Measurements from ENCODE around the gene CD8B2. TPM values are rescaled to one million over a fixed set of nuclear protein-coding genes. Genes with fewer than 3 reads are reported as not detected.

Gene CD8B2
- total RNA-seq, 4 donors from 2014 or later = 0.24 TPM; not detected in 3

DNA sequence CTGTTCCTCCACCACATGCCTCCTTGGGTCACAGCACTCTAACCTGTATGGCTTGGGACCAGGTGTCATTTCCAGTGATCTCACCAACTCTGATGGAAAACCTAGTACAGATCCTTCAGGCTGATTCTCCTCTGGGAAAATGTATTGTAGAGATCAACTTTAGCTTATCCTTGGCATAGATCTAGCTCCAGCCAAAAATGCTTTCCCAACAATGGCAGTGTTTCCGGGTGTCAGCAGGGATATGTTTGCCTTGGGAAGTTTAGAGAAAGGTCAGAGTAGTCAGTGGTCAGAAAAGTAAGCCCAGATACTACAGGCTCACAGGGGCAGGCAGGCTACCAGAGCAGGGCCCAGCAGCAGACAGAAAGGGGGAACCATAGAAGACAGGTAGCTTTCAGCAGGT is 73.6 kb downstream of the CD8B2 start:
- Histone ChIP-seq H3K27ac (no peak overlapping the region), H3K36me3 (no peaks in the 10 kb centered on the region), H3K9me3 (no peaks in the 10 kb centered on the region), H3K4me1 (peaks cover 10 to 19% of the 10 kb centered on the region in 2 donors), H3K4me3 (replicated peaks in 1 of 3) (no peak overlapping the region), H3K27me3 (no peaks in the 10 kb centered on the region)
- no peak for TF ChIP-seq POLR2A (IDR thresholded peaks at IDR 0.05)
- TF ChIP-seq, protein P1, sequence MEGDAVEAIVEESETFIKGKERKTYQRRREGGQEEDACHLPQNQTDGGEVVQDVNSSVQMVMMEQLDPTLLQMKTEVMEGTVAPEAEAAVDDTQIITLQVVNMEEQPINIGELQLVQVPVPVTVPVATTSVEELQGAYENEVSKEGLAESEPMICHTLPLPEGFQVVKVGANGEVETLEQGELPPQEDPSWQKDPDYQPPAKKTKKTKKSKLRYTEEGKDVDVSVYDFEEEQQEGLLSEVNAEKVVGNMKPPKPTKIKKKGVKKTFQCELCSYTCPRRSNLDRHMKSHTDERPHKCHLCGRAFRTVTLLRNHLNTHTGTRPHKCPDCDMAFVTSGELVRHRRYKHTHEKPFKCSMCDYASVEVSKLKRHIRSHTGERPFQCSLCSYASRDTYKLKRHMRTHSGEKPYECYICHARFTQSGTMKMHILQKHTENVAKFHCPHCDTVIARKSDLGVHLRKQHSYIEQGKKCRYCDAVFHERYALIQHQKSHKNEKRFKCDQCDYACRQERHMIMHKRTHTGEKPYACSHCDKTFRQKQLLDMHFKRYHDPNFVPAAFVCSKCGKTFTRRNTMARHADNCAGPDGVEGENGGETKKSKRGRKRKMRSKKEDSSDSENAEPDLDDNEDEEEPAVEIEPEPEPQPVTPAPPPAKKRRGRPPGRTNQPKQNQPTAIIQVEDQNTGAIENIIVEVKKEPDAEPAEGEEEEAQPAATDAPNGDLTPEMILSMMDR (IDR thresholded peaks at IDR 0.05) = no peak
- WGBS, 2 donors = 61 to 88% methylated on average over 1 of the region's 1 CpG
- intact Hi-C loops (cut with DNase I) = no loop called here
- no peak for DNase-seq

DNA sequence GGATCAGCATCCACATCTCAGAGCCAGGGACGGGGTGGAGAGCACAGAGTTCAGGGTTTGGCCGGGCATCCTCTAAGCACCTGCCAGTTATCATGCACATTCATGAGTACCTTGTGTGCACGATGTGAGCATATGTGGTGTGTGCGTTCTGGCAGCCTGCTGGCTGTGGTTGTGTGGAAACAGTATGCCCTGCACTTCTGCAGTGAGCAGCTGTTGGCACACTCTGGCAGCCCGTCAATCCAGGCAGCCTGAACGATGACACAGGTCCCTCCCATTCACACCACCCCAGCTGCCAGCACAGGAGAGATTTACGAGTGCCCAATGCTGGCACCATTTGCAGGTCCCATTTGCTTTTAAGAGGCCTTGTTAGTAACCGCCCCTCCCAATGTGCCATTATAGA is 74.2 kb downstream of the CD8B2 start:
- Histone ChIP-seq H3K27me3 (no peaks in the 10 kb centered on the region), H3K4me3 (replicated peaks in 1 of 3) (no peak overlapping the region), H3K36me3 (no peaks in the 10 kb centered on the region), H3K4me1 (peaks cover 10 to 19% of the 10 kb centered on the region in 2 donors), H3K27ac (no peak overlapping the region), H3K9me3 (no peaks in the 10 kb centered on the region)
- no peak for TF ChIP-seq POLR2A (IDR thresholded peaks at IDR 0.05)
- TF ChIP-seq, protein P1 (IDR thresholded peaks at IDR 0.05) = no peak
- WGBS, 2 donors = 61 to 65% methylated on average over 7 to 8 of the region's 8 CpGs
- intact Hi-C loops (cut with DNase I) = no loop called here
- DNase-seq = peak in 1 of 2 donors; percentile 36

DNA sequence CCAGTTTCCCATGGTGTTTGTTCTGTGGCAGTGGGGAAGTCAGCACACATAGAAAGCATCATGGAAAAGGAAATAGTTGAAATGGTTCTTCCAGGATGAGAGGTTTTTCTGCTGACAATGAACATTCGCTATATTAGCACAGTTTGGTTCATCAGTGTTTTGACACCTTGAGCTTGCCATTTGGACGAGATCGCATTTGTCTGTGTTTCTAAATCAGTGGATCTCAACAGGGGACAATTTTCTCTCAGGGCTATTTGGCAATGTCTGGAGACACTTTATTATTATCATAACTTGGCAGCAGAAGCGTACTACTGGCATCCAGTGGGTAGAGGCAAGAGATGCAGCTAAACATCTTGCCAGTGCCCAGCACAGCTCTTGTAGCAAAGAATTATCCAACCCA is 74.6 kb downstream of the CD8B2 start:
- Histone ChIP-seq H3K36me3 (no peaks in the 10 kb centered on the region), H3K4me1 (peaks cover 10 to 19% of the 10 kb centered on the region in 2 donors), H3K27ac (no peak overlapping the region), H3K27me3 (no peaks in the 10 kb centered on the region), H3K4me3 (replicated peaks in 1 of 3) (no peak overlapping the region), H3K9me3 (no peaks in the 10 kb centered on the region)
- WGBS, 2 donors = 78 to 91% methylated on average over 4 of the region's 4 CpGs
- intact Hi-C loops (cut with DNase I) = no loop called here
- no peak for DNase-seq
- TF ChIP-seq POLR2A (IDR thresholded peaks at IDR 0.05) = no peak
- TF ChIP-seq, protein P1 (IDR thresholded peaks at IDR 0.05) = no peak

DNA sequence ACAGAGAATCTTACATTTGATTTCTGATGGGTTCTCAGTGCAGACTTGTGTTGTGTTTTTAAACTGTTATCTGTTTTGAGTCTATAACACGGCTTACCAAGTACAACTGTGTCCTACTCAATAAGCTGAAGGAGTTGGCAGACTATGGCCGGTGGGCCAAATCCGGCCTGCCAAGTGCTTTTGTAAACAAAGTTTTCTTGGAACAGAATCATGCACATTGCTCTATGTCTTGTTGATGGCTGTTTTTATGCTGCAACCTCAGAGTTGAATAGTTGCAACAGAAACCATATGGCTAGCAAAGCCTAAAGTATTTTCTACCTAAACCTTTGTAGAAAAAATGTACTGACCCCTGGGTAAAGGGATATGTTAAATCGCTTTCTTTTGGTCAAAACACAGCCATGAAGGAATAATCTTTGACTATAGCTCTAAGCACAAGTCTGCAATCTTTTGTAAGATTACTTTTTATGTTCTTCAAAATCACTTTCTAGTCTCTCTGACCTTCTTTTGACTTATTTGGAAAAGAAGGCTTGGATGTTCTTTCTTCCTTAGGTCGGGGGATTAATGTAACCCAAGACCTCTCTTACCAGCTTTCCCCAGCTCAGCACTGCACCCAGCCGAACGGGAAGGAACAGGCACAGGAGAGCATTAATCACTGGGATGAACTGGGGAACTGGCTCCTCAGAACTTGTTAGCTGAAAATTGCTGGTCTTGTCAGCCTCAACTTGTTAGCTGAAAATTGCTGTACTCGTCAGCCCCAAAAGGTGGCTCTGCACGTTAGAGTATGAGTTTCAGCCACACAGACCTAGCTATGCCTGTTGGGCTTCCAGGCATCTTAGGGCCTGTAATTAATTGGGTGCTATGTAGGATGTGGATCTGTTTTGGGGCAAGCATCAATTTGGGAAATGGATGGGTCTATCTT is 75.4 kb downstream of the CD8B2 start:
- WGBS, 2 donors = 48 to 50% methylated on average over 9 of the region's 9 CpGs
- H3K9me3 ChIP-seq = no peaks in the 10 kb centered on the region
- peak; percentile 59 to 69 for DNase-seq
- H3K4me3 ChIP-seq (replicated peaks in 1 of 3) = no peak overlapping the region
- H3K36me3 ChIP-seq = no peaks in the 10 kb centered on the region
- H3K4me1 ChIP-seq = peaks cover 10 to 19% of the 10 kb centered on the region in 2 donors
- TF ChIP-seq, protein P1 (IDR thresholded peaks at IDR 0.05) = no peak
- no peak for TF ChIP-seq POLR2A (IDR thresholded peaks at IDR 0.05)
- intact Hi-C loops (cut with DNase I) = no loop called here
- no peak overlapping the region for H3K27ac ChIP-seq
- no peaks in the 10 kb centered on the region for H3K27me3 ChIP-seq

DNA sequence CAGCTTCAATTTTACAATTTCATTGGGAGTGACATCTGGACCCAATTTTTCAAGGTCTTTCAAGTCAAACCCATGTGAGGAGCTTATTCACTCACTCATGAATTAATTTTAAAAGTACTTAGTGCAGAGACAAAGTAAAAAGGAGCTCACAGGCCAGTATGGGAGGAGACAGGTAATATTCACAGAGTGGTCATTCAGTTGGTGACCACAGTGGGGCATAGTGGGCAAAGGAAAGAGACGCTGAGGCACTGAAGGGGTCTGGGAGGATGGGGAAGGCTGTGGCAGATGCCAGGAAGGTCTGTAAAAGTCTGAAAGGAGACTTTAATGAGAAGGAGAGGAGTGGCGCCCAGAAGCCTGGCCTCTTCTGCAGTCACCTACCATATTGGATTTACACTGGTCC is 76.0 kb downstream of the CD8B2 start:
- Histone ChIP-seq H3K9me3 (no peaks in the 10 kb centered on the region), H3K27ac (no peak overlapping the region), H3K27me3 (no peaks in the 10 kb centered on the region), H3K4me1 (peaks cover 10 to 19% of the 10 kb centered on the region in 2 donors), H3K36me3 (no peaks in the 10 kb centered on the region), H3K4me3 (replicated peaks in 1 of 3) (no peak overlapping the region)
- intact Hi-C loops (cut with DNase I) = no loop called here
- DNase-seq = no peak
- TF ChIP-seq, protein P1 (IDR thresholded peaks at IDR 0.05) = no peak
- no peak for TF ChIP-seq POLR2A (IDR thresholded peaks at IDR 0.05)
- 94 to 96% methylated on average over 2 of the region's 2 CpGs for WGBS, 2 donors
